ENCODE measurements around the gene GDF7.

Gene GDF7

DNA sequence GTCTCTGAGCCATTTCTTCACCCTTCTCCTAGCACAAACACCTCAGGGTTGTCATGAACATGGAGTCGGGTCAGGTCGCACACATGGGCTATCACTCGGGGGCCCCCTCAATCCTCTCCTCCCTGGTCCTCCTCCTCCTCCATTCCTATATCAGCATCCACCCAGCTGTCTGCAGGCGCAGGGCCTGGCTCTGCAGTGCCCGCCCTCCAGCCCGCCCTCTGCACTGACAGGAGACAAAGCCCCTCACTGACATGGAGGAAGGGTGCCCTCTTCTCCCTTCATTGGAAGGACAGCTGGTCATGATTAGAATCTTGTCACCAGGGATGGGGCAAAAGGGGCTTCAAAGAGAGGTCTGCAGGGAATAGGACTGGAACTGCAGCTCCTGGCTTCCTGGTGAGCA is 37.8 kb upstream of the GDF7 start:
- no peak for DNase-seq

DNA sequence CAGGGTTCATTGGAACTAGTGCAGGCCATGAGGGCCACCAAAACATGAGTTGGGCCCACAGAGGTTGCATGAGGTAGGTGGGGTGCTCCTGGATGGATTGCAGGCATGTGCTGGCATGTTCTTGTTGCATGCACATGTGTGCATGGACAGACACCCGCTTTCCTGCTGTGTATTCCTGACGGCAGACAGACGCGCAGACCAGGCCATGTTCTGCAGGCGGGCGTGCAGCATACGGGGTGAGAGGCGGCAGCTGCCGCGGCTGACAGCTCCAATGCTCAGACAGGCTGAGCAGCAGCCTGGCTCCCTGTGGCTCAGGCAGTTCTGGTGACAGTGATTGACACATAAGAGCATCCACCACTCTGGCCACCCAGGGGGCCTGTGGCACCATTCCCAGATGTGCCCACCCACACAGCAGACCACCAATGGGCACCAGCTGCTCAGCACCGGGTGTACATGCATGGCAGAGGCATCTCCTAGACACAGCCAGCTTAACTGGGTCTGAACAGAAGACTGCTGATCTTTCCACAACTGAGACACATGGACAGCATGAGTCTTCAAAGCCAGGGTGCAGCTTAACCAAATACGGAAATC is 37.3 kb upstream of the GDF7 start:
- no peak for DNase-seq

DNA sequence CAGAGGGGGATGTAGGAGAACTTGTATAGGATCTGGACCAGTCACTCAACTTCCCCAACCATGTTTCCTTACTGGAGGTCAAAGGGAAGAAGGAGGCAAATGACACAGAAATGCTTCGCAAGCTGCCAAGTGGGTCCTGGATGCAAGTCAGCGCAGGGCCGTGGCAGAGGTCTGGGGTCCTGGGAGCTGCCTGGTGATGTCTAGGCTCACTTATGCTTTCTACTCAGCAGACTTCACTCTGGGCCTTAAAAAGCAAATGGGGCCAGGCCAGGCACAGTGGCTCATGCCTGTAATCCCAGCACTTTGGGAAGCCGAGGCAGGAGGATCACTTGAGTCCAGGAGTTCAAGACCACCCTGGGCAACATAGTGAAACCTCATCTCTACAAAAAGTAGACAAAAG is 36.0 kb upstream of the GDF7 start:
- no peak for DNase-seq

DNA sequence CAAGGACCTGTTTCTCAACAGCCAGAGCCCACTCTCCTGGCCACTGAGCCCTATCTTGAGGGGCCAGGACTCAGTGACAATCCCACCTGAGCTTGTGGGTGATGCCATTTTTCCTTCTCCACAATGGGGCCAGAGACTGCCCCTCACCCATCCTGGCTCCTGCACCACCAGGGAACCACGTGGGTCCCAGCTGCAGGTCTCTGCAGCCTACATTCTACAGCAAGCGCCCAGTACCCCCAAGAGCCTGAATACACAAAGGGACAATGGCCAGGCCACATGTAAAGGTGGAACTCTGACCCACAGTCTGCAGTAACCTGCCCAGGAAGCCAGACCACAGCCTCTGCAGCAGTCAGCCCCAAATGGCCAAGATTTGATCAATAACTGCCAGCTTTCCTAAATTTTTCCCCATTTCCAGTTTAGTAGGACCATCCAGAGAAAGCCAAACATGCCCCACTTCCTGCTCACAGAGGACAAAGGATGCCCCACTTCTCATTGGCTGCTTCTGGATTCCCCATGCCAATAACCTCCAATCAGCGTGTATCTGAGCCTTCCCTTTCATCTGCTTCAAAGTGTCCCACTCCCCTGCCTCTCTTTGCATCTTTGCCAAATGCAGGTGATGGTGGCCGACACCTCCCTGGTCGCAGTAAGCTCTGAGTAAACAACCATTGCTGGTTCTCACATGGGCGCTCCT is 35.2 kb upstream of the GDF7 start:
- no peak for DNase-seq

DNA sequence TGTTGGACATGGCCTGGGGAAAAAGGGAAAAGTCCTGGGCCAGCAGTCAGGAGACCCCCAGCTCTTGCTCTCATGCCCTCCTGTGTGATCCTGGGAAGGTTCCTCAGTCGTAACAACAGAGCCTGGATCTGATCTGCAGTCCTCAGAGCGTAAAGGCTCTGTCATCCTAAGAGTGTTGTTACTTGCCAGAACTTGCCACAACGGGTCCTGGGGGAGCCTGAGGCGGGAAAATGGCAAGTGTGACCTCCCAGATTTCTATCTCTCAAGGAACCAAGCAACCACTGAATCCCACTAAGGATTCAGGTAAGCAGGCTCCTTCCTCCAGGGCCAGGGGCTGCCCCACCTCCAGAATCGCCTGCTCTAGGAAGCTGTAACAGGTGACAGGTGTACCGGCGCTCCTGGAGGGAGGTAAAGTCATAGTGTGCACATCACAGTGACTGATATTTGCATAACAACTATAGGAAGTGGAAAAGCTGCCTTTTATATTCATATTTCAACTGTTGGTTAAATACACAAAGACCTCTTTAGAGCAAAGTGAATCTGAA is 34.4 kb upstream of the GDF7 start:
- no peak for DNase-seq

DNA sequence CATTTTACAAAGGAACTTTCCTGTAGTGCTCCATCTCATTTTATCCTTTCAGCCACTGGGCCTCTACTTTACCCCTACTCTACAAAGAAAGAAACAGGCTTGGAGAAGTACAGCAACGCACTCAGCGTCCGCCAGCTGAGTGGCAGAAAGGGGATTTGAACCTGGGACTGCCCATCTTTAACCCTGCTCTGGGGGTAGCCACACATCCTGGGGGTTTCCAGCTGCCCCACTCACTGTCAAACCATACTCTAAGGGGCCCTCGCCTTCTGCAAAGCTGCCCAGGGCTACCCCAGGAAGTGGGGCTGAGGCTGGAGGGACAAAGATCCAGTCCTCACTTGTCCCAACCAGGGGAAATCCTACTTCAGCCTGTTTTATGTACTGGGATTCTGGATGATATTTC is 33.9 kb upstream of the GDF7 start:
- no peak for DNase-seq

DNA sequence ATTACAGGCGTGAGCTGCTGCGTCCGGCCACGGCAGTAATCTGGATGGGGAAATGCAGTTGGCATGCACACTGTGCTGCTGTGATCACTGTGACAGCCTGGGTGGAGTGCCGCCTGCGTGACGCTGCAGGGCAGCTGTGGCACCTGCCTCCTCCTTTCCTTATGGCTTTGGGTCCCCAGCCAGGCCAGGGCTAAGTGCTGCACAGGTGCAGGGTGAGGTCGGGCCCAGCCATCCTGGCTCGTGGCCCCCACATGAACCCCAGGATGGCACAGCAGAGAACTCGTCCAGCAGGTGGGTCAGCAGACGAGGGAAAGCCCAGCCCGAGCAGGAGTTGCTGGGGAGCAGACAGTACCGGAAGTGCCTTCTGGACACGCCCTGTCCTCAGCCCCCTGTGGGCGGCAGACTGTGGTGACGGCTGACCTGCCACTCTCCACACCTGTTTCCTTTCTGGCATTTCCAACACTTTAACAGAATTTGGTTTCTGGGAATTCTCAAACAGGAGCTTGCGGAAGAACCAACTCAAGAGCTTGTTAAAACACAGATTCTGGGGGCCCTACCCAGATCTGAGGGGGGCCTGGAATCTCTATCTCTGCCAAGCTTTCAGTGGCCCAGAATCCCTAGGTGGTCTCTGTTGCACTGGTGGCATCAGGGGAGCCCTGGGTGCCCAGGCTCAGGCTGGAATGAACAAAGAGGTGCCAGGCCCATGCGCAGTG is 33.0 kb upstream of the GDF7 start:
- peak; percentile 7 for DNase-seq

DNA sequence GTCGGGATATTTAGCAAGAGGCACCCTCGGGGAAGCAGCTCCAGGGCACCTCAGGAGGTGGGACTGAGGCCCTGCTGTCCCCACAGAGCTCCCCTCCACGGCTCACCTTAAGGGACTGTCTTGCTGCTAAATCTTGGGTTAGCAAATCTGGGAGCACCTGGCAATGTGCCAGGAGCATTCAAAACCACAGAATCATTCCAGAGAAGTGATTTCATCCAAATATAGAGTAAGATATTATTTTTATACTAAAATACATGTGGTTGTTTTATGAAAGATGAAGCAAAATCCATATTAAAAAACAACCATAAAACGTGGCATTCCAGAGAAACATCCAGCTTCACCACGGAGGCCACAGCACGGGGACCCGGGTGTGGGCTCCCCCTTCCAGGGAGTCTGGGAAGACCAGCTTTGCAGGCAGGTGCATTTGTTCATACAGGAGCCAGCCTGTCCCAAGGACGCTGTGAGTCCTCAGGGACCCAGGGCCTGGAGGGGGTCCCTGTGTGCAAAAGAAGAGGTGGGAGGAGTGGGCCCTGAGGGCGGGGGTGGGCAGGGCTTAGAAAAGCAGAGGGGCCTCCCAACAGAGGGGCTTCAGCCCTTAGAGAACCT is 32.3 kb upstream of the GDF7 start:
- DNase-seq, result peak; percentile 61

DNA sequence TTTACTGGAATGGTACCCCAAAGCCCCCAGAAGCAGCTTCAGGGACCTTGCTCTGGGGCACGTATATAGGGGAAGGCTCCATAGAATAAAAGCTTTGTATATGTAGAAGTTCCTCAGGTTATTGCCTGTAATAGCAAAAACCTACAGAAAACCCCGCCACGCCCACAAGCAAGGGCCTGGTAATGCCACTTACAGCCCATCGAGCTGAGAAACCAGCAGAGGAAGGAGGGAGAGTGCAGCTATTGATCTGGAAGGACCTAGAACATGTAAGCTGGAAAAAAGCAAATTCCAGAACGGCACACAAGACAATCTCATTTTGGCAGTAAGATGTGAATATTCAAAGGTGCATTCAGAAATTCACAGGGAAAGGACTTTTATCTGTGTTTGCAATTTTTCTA is 31.8 kb upstream of the GDF7 start:
- no peak for DNase-seq

DNA sequence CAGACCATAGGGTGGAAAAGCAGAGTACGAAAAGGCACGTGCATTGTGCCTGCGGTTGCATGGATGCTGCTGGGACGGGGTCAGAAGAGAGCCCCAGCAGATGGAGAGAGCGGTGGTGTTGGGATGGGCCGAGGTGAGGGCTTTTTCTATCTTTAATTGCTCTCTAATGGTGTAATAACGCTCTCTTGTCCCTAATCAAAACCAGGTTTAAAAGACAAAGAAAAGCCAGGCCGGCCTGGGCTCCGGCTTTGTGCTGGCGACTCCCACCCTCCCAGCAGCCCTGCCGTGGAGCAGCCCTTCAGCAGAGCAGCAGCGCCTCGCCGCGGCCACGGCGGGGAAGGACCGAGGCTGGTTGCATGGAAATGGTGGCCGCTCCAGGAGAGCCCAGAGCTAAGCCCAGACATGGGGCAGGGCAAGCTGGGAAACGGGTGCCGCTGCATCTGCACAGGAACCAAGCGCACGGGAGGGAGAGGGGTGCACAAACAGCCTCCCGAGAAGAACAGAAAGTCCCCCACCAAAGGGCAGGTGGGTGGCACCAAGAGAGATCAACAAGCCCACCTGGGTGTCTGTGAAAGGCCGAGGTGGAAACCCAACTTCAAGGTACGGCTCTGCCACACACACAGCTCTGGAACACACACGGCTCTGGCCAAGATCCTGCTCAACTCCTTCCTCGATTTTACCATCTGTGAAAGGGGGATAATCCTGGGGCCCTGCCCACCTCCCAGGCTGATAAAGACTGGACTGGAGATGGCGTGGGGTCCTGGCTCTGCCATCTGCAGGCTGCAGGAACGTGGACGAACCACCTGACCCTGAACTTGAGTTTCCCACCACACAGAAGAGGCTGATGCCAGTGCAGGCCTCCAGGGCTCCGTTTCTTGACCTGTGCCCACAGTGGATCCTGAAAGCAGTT is 31.0 kb upstream of the GDF7 start:
- peak; percentile 86 for DNase-seq

DNA sequence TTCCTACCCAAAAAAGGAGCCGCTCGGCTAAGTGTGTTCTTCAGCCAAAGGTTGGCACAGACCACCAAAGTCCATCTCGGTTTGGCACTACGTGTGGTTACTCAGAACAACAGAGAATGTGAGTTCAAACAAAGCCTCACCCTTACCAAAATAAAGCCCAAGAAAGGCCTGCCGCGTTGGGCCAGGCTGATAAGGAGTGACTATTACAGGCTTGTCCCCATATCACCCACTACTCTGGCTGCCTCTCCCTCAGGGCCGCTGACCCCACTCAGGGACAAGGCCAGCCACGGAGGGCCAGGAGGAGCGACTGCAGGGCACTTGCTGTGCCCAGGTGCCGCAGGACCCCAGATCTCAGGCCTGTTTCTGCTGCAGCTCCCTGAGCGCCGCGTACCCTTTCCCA is 29.8 kb upstream of the GDF7 start:
- no peak for DNase-seq

DNA sequence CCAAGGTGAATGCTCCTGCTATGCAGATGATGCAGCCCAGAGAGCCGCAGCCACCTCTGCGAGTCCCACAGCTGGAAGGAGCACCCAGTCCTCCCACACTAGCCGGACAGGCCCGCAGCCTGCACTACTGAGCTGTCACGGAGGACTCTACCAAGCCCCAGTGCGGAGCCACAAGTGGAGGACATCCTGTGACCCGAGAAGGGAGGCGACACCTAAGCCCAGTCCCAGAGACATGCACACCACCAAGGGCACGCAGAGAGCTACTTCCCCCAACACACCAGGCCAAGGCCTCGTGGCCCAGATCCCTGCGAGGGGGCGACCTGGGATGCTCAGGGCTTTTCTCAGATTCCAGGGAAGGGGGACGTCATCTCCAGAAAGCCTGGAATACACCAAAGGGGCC is 28.9 kb upstream of the GDF7 start:
- no peak for DNase-seq

DNA sequence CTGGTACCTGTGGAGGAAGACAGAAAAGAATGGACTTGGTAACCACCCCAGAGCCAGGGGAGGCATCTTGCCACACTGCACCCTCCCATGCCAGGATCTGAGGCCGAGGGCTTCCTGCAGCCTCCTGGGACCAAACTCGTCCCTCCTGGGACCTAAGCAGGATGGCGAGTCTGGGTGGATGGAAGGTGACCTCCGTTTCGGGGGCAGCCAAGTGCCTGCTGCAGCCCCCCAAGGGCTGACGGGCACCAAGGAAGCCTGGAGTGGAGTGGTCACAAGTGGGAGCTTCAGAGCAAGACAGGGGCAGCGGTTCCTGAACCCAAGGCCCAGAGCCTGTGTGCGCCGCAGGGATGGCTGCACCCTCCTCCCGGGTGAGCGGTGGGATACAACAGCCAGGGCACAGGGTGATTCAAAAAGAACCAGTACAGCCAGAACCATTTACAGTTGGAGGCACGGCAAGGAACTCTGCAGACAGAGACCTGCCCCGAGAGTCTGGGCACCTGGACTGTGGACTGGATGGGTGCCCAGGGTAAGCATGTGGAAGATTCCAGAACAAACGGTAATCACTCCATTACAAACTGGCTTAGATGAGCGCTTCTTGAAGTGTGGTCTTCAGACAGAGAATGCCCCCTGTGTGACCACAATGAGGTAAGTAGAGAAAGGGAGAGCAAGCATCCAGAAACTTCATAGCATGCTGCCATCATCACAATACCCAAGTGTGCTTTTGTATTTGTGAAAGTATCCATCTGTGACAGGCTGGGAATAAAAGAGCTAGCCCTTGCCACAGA is 28.1 kb upstream of the GDF7 start:
- no peak for DNase-seq

DNA sequence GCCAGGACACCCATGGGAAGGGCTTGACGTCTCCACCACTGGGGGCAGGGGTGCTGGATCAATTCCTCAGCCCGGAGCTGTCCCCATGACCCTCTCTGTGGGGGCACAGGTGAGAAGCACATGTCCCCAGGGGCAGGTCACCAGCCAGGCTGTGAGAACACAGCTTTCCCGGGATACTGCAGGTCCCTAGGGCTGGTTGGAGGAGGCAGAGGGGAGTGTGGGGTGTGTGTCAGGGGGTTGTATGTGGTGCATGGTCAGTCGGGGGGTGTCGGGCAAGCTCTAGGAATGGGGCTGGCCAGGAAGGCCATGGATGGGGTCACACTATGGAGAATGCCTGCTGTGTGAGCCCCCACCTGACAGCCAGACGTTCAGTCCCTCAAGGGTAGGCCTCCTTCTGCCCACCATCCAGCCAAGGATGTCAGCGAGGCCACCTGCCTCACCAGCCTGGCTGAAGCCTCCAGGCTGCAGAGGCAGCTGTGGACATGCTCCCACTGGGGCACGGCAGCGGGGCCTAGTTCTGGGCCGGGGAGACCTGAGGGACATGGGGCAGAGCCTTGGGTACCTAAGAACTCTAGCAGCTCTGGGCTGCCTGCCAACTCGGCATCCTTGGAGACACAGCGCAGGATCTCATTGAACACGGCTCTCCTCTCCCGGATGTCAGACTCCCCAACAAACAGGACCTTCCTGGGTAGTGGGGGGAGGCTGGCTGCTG is 26.4 kb upstream of the GDF7 start:
- no peak for DNase-seq

DNA sequence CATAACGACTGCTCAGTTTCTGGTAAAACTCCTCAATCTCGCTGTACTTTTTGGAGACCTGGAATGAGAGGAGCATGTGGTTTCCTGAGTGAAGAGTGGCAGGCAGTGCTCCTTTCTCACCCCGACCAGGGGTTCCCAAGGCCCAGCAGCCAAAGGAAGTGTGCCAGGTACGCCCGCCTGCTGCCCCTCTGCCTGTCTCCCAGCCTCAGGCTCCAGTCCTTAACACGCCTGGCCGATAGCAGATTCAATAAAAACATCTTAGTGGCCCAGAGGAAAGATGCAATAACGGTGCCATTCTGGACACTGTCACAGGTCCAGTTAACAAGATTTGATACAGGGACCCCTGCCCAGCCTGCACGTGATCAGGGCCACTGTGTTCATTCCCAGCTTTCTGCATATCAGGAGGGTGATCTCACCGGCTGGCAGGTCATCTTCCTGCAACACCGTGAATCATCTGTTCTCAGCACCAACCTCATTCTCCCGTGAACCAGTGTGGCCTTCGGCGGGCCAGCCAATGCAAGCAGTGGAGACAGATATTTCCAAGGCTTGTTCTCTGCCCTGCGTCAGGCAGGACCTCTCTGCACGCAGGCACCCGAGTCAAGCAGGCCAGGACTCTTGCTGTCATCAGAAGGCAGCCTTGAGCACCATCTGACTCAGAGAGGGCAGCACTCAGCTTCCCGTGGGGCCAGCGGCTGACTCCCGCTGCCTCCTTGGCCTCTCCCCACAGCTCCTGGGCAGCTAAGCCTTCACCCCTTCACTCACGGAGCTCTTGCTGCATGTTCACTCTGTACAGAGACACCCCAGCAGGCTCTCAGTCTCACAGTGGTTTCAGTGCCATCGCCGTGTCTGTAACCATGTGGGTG is 25.6 kb upstream of the GDF7 start:
- peak; percentile 11 for DNase-seq

DNA sequence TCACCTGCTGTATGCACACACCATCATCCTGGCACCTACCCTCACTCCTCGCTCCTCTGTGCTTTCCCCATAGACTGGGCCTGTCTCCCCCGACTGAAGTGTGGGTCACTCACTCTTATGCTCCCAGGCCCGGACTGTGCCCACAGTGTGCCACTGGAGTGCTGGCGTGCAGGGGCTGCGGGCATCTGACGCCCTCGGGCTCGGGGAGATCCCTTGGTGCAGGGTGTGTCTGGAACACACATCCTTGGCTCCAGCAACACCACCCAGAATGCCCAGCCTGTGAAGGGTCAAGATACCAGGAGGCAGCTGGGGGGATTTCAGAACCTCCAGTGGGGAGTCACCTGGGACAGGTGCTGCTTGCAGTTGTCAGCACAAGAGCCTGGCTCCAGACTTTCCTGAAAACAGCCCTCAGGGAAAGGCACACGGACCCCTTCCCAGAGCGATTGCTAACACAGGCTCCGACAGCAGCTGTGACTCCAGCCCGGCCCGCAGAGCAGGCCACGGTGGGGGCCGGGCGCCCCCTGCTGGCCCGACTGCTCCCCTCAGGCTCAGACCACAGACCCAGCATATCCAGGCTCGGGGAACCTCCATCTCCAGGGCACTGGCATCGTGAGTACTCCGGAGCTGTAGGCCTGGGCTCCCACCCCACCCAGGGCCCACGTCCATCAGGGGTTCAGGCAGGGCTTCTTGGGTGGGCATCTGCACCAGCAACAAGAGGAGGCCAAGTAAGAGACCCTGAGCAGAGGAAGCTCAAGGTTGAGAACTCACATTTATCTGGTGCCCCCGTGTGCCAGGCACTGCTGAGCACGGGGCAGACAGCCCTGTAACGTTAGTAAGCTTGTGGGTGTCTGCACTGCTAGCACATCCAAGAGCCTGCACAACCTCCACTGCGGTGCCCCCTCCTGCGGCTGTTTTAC is 24.6 kb upstream of the GDF7 start:
- peak; percentile 59 for DNase-seq

DNA sequence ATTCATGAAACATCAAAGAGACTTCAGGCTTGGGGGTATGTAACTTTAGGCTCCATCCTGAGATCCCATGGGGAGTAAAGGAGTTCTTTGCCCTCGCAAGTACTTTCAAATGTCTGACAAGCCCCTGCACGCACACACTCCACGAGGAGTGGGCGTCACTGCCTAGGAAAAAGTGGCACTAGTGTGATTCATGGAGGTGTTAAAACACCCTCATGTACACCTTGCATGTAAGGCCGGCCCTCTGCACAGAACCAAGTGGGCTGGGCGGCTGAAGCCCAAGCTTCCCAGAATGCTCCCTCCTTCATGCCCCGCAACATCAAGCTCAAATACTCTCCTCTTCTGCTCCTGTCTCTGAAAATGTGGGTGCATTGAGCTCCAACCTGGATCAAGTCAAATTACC is 23.9 kb upstream of the GDF7 start:
- no peak for DNase-seq

DNA sequence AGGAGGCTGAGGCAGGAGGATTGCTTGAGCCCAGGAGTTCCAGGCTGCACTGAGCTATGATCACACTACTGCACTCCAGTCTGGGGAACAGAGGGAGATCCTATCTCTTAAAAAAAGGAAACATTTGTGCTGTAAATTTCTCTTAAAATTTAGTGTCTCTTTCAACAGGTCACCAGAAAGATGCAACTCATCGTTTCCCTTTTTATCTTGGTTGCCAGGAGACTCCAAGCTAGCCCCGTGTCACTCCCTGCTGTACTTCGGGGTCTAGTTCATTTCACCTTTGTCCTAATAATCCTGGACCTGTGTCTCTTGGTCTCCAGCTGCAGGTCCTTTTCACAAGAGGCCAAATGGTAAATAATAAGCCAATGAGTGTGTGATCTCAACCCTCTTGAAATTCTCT is 23.1 kb upstream of the GDF7 start:
- no peak for DNase-seq

DNA sequence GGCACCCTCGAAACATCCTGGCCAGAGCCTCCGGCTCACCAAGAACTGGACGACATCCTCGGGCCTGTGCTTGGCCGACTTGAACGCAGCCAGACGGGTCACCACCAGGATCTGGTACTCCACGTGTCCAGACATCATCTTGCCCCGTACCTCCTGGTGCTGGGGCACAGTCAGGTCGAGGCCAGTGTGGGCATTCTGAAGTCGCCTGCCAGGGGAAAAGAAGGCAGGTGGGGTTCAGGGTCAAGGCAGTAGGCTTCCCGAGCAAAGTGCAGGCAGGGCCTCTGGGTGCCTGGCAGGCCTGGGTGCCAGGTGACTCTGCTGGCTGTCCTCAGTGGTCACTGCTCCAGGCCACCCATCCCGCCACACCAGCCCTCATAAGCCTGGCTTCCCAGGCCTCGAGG is 21.6 kb upstream of the GDF7 start:
- DNase-seq, result no peak

Data from fibroblast of skin of abdomen (primary cell).